ENCODE data around the gene QRICH1. TPM values are rescaled to one million over a fixed set of nuclear protein-coding genes. Genes with fewer than 3 reads are reported as not detected.

The QRICH1 gene
- total and polyA plus RNA-seq, 2 of the 13 experiments (the other 11 are each of a cell fraction or from before 2014, with no cell fraction given) = 52.6 to 102 TPM

DNA sequence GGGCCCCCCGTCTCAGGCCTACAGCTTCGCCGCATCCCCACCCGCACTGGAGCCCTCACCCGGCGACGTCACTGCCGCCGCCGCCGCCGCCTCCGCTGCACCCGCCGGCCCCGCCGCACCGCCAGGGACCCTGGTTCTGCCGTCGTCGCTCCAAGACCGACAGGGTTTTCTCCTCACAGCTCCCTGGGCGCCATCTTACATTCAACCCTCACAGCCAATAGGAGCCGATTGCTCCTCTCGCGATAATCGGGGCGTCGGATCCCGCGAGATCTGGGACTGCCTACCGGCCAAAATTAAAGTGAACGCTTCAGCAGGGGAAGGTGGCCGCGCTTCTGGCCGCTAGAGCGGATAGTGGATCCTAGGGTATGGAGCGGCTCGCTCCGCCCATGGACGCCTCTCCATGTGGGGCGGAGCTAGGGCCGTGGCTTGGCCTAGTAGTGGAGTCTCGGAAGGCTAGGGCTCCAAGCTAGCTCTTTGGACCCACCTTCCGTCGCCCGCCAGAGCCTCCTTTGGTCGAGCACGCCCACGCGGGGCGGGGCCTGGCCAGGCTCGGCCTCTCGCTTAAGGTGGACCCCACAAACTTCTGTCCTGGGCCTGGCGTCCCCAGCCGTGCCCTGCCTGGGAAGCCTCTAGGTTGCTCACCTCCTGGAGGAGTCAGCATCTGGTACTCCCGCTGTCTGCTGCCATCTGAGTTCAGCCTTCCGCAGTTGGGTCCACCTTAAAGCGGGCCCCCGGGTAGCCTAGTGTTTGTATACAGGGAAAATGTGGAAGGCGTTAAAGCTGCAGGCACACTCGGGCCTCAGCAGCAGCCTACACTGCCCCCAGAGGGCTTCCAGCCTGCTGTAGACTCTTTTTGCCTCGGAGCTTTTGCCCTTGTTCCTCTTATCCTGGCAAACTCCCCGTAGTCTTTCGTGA lies at the start of gene QRICH1 (continued):
- TF ChIP-seq, protein P1, sequence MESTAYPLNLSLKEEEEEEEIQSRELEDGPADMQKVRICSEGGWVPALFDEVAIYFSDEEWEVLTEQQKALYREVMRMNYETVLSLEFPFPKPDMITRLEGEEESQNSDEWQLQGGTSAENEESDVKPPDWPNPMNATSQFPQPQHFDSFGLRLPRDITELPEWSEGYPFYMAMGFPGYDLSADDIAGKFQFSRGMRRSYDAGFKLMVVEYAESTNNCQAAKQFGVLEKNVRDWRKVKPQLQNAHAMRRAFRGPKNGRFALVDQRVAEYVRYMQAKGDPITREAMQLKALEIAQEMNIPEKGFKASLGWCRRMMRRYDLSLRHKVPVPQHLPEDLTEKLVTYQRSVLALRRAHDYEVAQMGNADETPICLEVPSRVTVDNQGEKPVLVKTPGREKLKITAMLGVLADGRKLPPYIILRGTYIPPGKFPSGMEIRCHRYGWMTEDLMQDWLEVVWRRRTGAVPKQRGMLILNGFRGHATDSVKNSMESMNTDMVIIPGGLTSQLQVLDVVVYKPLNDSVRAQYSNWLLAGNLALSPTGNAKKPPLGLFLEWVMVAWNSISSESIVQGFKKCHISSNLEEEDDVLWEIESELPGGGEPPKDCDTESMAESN (CRISPR knock-in tag; conservative IDR thresholded peaks at IDR 0.05) = no peak
- TF ChIP-seq, protein P2, sequence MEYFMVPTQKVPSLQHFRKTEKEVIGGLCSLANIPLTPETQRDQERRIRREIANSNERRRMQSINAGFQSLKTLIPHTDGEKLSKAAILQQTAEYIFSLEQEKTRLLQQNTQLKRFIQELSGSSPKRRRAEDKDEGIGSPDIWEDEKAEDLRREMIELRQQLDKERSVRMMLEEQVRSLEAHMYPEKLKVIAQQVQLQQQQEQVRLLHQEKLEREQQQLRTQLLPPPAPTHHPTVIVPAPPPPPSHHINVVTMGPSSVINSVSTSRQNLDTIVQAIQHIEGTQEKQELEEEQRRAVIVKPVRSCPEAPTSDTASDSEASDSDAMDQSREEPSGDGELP (IDR thresholded peaks at IDR 0.05; ENCODE audit: borderline replicate concordance, low read depth) = peak; percentile 34; the same call in 1 of the 2 replicates
- TF ChIP-seq CHD4 (IDR thresholded peaks at IDR 0.05; ENCODE audit: borderline replicate concordance, low read length) = no peak
- TF ChIP-seq, protein P3, sequence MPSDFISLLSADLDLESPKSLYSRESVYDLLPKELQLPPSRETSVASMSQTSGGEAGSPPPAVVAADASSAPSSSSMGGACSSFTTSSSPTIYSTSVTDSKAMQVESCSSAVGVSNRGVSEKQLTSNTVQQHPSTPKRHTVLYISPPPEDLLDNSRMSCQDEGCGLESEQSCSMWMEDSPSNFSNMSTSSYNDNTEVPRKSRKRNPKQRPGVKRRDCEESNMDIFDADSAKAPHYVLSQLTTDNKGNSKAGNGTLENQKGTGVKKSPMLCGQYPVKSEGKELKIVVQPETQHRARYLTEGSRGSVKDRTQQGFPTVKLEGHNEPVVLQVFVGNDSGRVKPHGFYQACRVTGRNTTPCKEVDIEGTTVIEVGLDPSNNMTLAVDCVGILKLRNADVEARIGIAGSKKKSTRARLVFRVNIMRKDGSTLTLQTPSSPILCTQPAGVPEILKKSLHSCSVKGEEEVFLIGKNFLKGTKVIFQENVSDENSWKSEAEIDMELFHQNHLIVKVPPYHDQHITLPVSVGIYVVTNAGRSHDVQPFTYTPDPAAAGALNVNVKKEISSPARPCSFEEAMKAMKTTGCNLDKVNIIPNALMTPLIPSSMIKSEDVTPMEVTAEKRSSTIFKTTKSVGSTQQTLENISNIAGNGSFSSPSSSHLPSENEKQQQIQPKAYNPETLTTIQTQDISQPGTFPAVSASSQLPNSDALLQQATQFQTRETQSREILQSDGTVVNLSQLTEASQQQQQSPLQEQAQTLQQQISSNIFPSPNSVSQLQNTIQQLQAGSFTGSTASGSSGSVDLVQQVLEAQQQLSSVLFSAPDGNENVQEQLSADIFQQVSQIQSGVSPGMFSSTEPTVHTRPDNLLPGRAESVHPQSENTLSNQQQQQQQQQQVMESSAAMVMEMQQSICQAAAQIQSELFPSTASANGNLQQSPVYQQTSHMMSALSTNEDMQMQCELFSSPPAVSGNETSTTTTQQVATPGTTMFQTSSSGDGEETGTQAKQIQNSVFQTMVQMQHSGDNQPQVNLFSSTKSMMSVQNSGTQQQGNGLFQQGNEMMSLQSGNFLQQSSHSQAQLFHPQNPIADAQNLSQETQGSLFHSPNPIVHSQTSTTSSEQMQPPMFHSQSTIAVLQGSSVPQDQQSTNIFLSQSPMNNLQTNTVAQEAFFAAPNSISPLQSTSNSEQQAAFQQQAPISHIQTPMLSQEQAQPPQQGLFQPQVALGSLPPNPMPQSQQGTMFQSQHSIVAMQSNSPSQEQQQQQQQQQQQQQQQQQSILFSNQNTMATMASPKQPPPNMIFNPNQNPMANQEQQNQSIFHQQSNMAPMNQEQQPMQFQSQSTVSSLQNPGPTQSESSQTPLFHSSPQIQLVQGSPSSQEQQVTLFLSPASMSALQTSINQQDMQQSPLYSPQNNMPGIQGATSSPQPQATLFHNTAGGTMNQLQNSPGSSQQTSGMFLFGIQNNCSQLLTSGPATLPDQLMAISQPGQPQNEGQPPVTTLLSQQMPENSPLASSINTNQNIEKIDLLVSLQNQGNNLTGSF (CRISPR knock-in tag; IDR thresholded peaks at IDR 0.05) = no peak
- TF ChIP-seq, protein P4, sequence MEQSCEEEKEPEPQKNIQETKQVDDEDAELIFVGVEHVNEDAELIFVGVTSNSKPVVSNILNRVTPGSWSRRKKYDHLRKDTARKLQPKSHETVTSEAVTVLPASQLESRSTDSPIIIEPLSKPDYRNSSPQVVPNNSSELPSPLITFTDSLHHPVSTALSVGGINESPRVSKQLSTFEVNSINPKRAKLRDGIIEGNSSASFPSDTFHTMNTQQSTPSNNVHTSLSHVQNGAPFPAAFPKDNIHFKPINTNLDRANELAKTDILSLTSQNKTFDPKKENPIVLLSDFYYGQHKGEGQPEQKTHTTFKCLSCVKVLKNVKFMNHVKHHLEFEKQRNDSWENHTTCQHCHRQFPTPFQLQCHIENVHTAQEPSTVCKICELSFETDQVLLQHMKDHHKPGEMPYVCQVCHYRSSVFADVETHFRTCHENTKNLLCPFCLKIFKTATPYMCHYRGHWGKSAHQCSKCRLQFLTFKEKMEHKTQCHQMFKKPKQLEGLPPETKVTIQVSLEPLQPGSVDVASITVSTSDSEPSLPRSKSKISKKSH (CRISPR knock-in tag; IDR thresholded peaks at IDR 0.05; ENCODE audit: borderline replicate concordance) = peak; percentile 69; the same call in 1 of the 2 replicates
- no peak for TF ChIP-seq ARNT (IDR thresholded peaks at IDR 0.05)
- peak; percentile 74 for TF ChIP-seq RXRA (CRISPR knock-in tag; IDR thresholded peaks at IDR 0.05)
- TF ChIP-seq ZNF235 (CRISPR knock-in tag; IDR thresholded peaks at IDR 0.05; ENCODE audit: borderline replicate concordance) = no peak; the same call in 1 of the 2 replicates
- TF ChIP-seq ATF7 (IDR thresholded peaks at IDR 0.05) = no peak
- no peak for TF ChIP-seq ATF7 (CRISPR knock-in tag; IDR thresholded peaks at IDR 0.05)
- TF ChIP-seq, protein P5, sequence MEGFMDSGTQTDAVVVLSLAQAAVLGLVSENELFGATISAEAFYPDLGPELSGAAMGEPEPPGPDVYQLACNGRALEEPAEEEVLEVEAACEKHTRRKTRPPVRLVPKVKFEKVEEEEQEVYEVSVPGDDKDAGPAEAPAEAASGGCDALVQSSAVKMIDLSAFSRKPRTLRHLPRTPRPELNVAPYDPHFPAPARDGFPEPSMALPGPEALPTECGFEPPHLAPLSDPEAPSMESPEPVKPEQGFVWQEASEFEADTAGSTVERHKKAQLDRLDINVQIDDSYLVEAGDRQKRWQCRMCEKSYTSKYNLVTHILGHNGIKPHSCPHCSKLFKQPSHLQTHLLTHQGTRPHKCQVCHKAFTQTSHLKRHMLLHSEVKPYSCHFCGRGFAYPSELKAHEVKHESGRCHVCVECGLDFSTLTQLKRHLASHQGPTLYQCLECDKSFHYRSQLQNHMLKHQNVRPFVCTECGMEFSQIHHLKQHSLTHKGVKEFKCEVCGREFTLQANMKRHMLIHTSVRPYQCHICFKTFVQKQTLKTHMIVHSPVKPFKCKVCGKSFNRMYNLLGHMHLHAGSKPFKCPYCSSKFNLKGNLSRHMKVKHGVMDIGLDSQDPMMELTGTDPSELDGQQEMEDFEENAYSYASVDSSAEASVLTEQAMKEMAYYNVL (CRISPR knock-in tag; IDR thresholded peaks at IDR 0.05; ENCODE audit: borderline replicate concordance) = no peak
- TF ChIP-seq, protein P6, sequence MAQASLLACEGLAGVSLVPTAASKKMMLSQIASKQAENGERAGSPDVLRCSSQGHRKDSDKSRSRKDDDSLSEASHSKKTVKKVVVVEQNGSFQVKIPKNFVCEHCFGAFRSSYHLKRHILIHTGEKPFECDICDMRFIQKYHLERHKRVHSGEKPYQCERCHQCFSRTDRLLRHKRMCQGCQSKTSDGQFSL (CRISPR knock-in tag; IDR thresholded peaks at IDR 0.05) = no peak
- TF ChIP-seq ZNF234 (CRISPR knock-in tag; conservative IDR thresholded peaks at IDR 0.05) = no peak
- TF ChIP-seq ZNF703 (CRISPR knock-in tag; IDR thresholded peaks at IDR 0.05; ENCODE audit: borderline replicate concordance) = no peak
- no peak for TF ChIP-seq NPAS2 (CRISPR knock-in tag; IDR thresholded peaks at IDR 0.05; ENCODE audit: borderline replicate concordance)

Data from HepG2 (cell line).